ENCODE data around the gene EPB42.
A peak's percentile ranks its signal among the peaks of the same experiment; 100 is the strongest.

Gene EPB42

GRCh38 chr15:43220991-43221403 lies at the start of gene EPB42:
Gene EPB42 (minus strand): TSS chr15:43221018. CDS start chr15:43220825, 193 bp downstream.
- DNase-seq, result no peak

GRCh38 chr15:43270113-43270665 lies 49.4 kb upstream of the EPB42 start:
- no peak for DNase-seq

- DNase-seq, result no peak
Measured at GRCh38 chr15:43268111-43269105, 47.6 kb upstream of the EPB42 start.

- DNase-seq, result no peak
Measured at GRCh38 chr15:43267439-43267838, 46.6 kb upstream of the EPB42 start.

- no peak for DNase-seq
Measured at GRCh38 chr15:43266834-43267233, 46.0 kb upstream of the EPB42 start, which contains the start of gene TGM5. Gene TGM5 (minus strand): TSS chr15:43266928. CDS start chr15:43266849, 79 bp downstream.

GRCh38 chr15:43266386-43266785 lies 45.6 kb upstream of the EPB42 start:
- DNase-seq, result no peak

GRCh38 chr15:43260011-43260615 lies 39.3 kb upstream of the EPB42 start:
- no peak for DNase-seq

- no peak for DNase-seq
Measured at GRCh38 chr15:43258781-43259180, 38.0 kb upstream of the EPB42 start.

- DNase-seq, result no peak
Measured at GRCh38 chr15:43256341-43256740, 35.5 kb upstream of the EPB42 start.

- no peak for DNase-seq
Measured at GRCh38 chr15:43255376-43255775, 34.6 kb upstream of the EPB42 start.

- peak; percentile 54 for DNase-seq
Measured at GRCh38 chr15:43253431-43254403, 32.9 kb upstream of the EPB42 start.

- DNase-seq, result peak; percentile 79
Measured at GRCh38 chr15:43251871-43252250, 31.0 kb upstream of the EPB42 start.

- peak; percentile 67 for DNase-seq
Measured at GRCh38 chr15:43251185-43251870, 30.5 kb upstream of the EPB42 start.

GRCh38 chr15:43250785-43251184 lies 30.0 kb upstream of the EPB42 start:
- no peak for DNase-seq

GRCh38 chr15:43249699-43250203 lies 28.9 kb upstream of the EPB42 start:
- peak; percentile 79 for DNase-seq

- peak; percentile 20 for DNase-seq
Measured at GRCh38 chr15:43249236-43249635, 28.4 kb upstream of the EPB42 start.

- no peak for DNase-seq
Measured at GRCh38 chr15:43246261-43246774, 25.5 kb upstream of the EPB42 start.

- no peak for DNase-seq
Measured at GRCh38 chr15:43244092-43244491, 23.3 kb upstream of the EPB42 start.

GRCh38 chr15:43243020-43243645 lies 22.3 kb upstream of the EPB42 start:
- DNase-seq, result no peak

- DNase-seq, result no peak
Measured at GRCh38 chr15:43242616-43243015, 21.8 kb upstream of the EPB42 start.

- no peak for DNase-seq
Measured at GRCh38 chr15:43241100-43241499, 20.3 kb upstream of the EPB42 start.
